ENCODE measurements around the gene CEACAM21. TPM values are rescaled to one million over a fixed set of nuclear protein-coding genes. Genes with fewer than 3 reads are reported as not detected.

The CEACAM21 gene
- total RNA-seq, 2 experiments from 2014 or later: 30.7 to 34.9 TPM

DNA sequence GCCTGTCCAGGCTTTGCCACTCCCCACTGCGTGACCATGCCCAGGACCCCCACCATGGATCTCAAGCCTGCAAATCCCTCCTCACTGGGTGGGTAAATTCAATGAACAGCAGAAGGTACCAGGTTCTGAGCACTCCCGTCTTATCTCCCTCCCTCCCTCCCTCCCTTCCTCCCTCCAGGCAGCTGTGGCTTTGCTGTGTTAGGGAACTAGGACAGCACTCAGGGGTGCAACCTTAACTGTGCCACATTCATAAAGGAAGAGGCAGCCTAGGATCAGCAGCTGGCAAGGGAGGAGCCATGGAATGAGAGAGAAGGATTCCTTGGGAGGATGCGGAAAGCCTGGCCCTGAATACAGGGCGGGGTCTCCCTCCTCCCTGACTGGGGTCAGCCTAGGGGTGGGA, 45.3 kb downstream of the CEACAM21 start:
- CTCF ChIA-PET: no interaction called here
- H3K36me3 Mint-ChIP-seq (ENCODE audit: low read depth): no peaks in the 10 kb centered on the region
- Histone ChIP-seq H3K36me3 (ENCODE audit: insufficient read depth, low read length) (no peaks in the 10 kb centered on the region), H3K27me3 (ENCODE audit: control insufficient read depth in 1 of 2, insufficient read depth in 2 of 2, low read length in 2 of 2) (peaks cover 0 to 3% of the 10 kb centered on the region in 2 experiments), H3K4me3 (ENCODE audit: low read length) (no peak overlapping the region), H3K9me3 (ENCODE audit: control insufficient read depth in 1 of 2, insufficient read depth in 1 of 2, low read length in 2 of 2) (no peaks in the 10 kb centered on the region), H3K27ac (ENCODE audit: low read depth in 1 of 2, low read length in 2 of 2) (no peak overlapping the region), H3K4me1 (ENCODE audit: insufficient read depth, low read length) (no peaks in the 10 kb centered on the region)
- ATAC-seq (ENCODE audit: poor library complexity) (no peak), DNase-seq (no peak)
- TF ChIP-seq, protein P1, sequence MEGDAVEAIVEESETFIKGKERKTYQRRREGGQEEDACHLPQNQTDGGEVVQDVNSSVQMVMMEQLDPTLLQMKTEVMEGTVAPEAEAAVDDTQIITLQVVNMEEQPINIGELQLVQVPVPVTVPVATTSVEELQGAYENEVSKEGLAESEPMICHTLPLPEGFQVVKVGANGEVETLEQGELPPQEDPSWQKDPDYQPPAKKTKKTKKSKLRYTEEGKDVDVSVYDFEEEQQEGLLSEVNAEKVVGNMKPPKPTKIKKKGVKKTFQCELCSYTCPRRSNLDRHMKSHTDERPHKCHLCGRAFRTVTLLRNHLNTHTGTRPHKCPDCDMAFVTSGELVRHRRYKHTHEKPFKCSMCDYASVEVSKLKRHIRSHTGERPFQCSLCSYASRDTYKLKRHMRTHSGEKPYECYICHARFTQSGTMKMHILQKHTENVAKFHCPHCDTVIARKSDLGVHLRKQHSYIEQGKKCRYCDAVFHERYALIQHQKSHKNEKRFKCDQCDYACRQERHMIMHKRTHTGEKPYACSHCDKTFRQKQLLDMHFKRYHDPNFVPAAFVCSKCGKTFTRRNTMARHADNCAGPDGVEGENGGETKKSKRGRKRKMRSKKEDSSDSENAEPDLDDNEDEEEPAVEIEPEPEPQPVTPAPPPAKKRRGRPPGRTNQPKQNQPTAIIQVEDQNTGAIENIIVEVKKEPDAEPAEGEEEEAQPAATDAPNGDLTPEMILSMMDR (IDR thresholded peaks at IDR 0.05): no peak
- intact Hi-C loops (cut with DNase I, micrococcal nuclease): no loop called here
- H3K27me3 Mint-ChIP-seq: peaks cover 12% of the 10 kb centered on the region
- H3K4me3 Mint-ChIP-seq: no peak overlapping the region
- POLR2A ChIA-PET: no interaction called here
- no peaks in the 10 kb centered on the region for H3K9me3 Mint-ChIP-seq
- H3K27ac Mint-ChIP-seq: no peak overlapping the region
- no peaks in the 10 kb centered on the region for H3K4me1 Mint-ChIP-seq (ENCODE audit: low read depth)

DNA sequence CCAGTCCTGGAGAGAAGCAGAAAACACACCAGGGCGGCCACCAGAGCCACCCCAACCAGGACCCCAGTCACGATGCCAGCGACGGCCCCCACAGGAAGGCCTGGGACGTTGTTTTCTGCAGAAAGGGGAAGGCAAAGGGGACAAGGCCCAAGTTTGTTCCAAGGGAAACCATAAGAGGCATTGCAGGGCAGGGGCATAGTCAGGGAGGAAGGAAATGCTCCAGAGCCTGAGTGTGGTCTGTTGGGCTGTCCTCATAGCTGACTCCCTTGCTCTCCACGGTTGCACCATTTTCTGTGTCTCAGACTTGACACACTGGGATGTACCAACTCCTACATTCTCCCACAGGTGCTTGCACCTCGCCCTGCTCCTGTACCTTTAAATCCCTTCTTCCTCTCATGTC, 45.7 kb downstream of the CEACAM21 start:
- H3K27ac Mint-ChIP-seq: no peak overlapping the region
- peaks cover 12% of the 10 kb centered on the region for H3K27me3 Mint-ChIP-seq
- H3K27me3 ChIP-seq (ENCODE audit: control insufficient read depth in 1 of 2, insufficient read depth in 2 of 2, low read length in 2 of 2): peaks cover under 1 to 6% of the 10 kb centered on the region in 2 experiments
- no peak for ATAC-seq (ENCODE audit: poor library complexity)
- no peak for DNase-seq
- H3K27ac ChIP-seq (ENCODE audit: low read depth in 1 of 2, low read length in 2 of 2): no peak overlapping the region
- TF ChIP-seq, protein P1 (IDR thresholded peaks at IDR 0.05): no peak
- H3K4me1 Mint-ChIP-seq (ENCODE audit: low read depth): no peaks in the 10 kb centered on the region
- CTCF ChIA-PET: no interaction called here
- H3K36me3 Mint-ChIP-seq (ENCODE audit: low read depth): no peaks in the 10 kb centered on the region
- no peaks in the 10 kb centered on the region for H3K4me1 ChIP-seq (ENCODE audit: insufficient read depth, low read length)
- POLR2A ChIA-PET: no interaction called here
- H3K9me3 Mint-ChIP-seq: no peaks in the 10 kb centered on the region
- no peak overlapping the region for H3K4me3 Mint-ChIP-seq
- H3K9me3 ChIP-seq (ENCODE audit: control insufficient read depth in 1 of 2, insufficient read depth in 1 of 2, low read length in 2 of 2): no peaks in the 10 kb centered on the region
- no peak overlapping the region for H3K4me3 ChIP-seq (ENCODE audit: low read length)
- no peaks in the 10 kb centered on the region for H3K36me3 ChIP-seq (ENCODE audit: insufficient read depth, low read length)
- intact Hi-C loops (cut with DNase I, micrococcal nuclease): no loop called here

DNA sequence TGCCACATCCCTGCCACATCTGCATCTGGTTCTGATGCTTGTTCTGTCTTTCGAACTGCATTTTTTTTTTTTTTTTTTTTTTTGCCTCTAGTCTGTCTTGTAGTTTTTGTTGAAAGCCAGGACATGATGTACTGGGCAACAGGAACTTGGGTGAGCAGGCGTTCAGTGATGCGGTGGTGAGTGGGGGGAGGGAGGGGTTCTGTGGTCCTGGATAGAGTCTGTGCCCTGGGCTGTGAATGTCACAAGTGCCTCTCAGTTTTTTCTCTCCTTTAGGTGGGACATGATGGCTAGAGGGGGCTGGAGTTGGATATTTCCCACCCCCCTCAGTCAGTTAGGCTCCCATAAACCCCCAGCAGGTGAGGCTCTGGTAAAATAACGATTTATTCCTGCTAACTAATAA, 47.4 kb downstream of the CEACAM21 start:
- Mint-ChIP-seq H3K27ac (no peak overlapping the region), H3K9me3 (no peaks in the 10 kb centered on the region), H3K4me3 (peak overlapping the region; percentile 15), H3K36me3 (ENCODE audit: low read depth) (no peaks in the 10 kb centered on the region), H3K4me1 (ENCODE audit: low read depth) (no peaks in the 10 kb centered on the region), H3K27me3 (peaks cover 13% of the 10 kb centered on the region)
- ATAC-seq (ENCODE audit: poor library complexity): no peak
- TF ChIP-seq, protein P1 (IDR thresholded peaks at IDR 0.05): no peak
- Histone ChIP-seq H3K4me3 (ENCODE audit: low read length) (no peak overlapping the region), H3K4me1 (ENCODE audit: insufficient read depth, low read length) (no peaks in the 10 kb centered on the region), H3K36me3 (ENCODE audit: insufficient read depth, low read length) (no peaks in the 10 kb centered on the region), H3K9me3 (ENCODE audit: control insufficient read depth in 1 of 2, insufficient read depth in 1 of 2, low read length in 2 of 2) (no peaks in the 10 kb centered on the region), H3K27me3 (ENCODE audit: control insufficient read depth in 1 of 2, insufficient read depth in 2 of 2, low read length in 2 of 2) (peaks cover 16% of the 10 kb centered on the region in 2 experiments), H3K27ac (ENCODE audit: low read depth in 1 of 2, low read length in 2 of 2) (no peak overlapping the region)
- CTCF ChIA-PET: no interaction called here
- POLR2A ChIA-PET: no interaction called here
- intact Hi-C loops (cut with DNase I, micrococcal nuclease): no loop called here
- DNase-seq: no peak

Data from CD4-positive, alpha-beta T cell (primary cell).